Ovary (tissue), 9 donors: Measurements from ENCODE around the gene PLEK2. TPM values are rescaled to one million over a fixed set of nuclear protein-coding genes. Genes with fewer than 3 reads are reported as not detected.

Experiments used
- DNase-seq, 5 donors: peaks; one replicate each; pipeline ENCODE4 v3.0.0-alpha.2; 2019 to 2020
- H3K27ac ChIP-seq, 2 donors: fragments of 200-600 bp; one replicate each; pipeline versions ENCODE4 v1.5.1 to v1.8.0; 2019 to 2022
- H3K27me3 ChIP-seq: fragments of 200-600 bp; one replicate; pipeline ENCODE4 v1.8.0; 2022
- H3K36me3 ChIP-seq: fragments of 200-600 bp; sonication (generic); one replicate; pipeline ENCODE4 v1.5.1; 2019
- H3K4me1 ChIP-seq: one replicate; pipeline ENCODE4 v1.8.1; 2013; ENCODE audit warnings: mild to moderate bottlenecking, moderate library complexity; ENCODE audit not compliant: insufficient read depth
- H3K4me3 ChIP-seq: fragments of 200-600 bp; sonication (generic); one replicate; pipeline ENCODE4 v1.5.1; 2017
- H3K9me3 ChIP-seq, 2 donors: fragments of 200-600 bp in 1 of 2; sonication (generic) in 1 of 2; one replicate each; pipeline versions ENCODE4 v1.5.1 to v1.8.1; 2013 to 2019; ENCODE audit warnings: mild to moderate bottlenecking in 1 of 2, moderate library complexity in 1 of 2
- EP300 ChIP-seq: sonication (generic); formaldehyde crosslinking; IDR thresholded peaks from one replicate; pipeline ENCODE4 v1.6.1; 2017; ENCODE audit warnings: antibody characterized with exemption
- POLR2A ChIP-seq: fragments of 450-650 bp; IDR thresholded peaks from one replicate; pipeline ENCODE4 v1.6.1; 2017; ENCODE audit warnings: antibody characterized with exemption, mild to moderate bottlenecking, moderate library complexity
- WGBS, 3 donors: extraction: QIAGEN DNeasy Blood & Tissue Kit in 1 of 3; methylation state at CpG; one replicate each; pipeline versions ENCODE4 v1.1.5 to v1.1.7; 2013 to 2017; 5-methylcytosine and 5-hydroxymethylcytosine counted together
- intact Hi-C, 4 donors: fragments of 100-400 bp; cut with DNase I; formaldehyde crosslinking; loops; one replicate each; pipeline versions ENCODE4 v1.11.0 to v1.15.1; 2022 to 2023
- polyA plus RNA-seq, 2 donors: library from polyadenylated mRNA; stranded (reverse); fragments of 200-250 nt in 1 of 2; fragments of 350-450 nt in 1 of 2; fragmentation: Illumina TruSeq in 1 of 2; extraction: RNeasy Lipid Tissue Mini Kit (QIAGEN cat#74804) in 1 of 2; gene quantifications; one replicate each; pipeline ENCODE4 v1.2.3, GENCODE V29; 2013 to 2014
- total RNA-seq, 7 donors: library from RNA; depleted of rRNA in 2 of 7; stranded (reverse); fragments of >200 nt in 2 of 7; fragmentation: NEBNext Ultra II Directional in 3 of 7; extraction: Animal tissue kit (Norgen Biotek cat#: 25700) in 3 of 7; gene quantifications; one replicate each; pipeline versions ENCODE4 v1.1.0 to v1.2.4, GENCODE V29; 2016 to 2023
- TF ChIP-seq, protein P1 (sequence below), 3 donors: fragments of 450-650 bp in 2 of 3; fragments of 200-600 bp in 1 of 3; IDR thresholded peaks; one replicate each; pipeline versions ENCODE4 v1.5.1 to v1.8.0; 2016 to 2022; ENCODE audit warnings: antibody characterized with exemption in 3 of 3, mild to moderate bottlenecking in 1 of 3
- donor health status: DM: no; HTN: no; CAD: no; lungs with moderate emphysema.
- donor health status: DM: no; HTN: no; CAD: no.
- donor health status: Bipolar disorder and iron deficiency.
- donor health status: DM: yes; HTN: yes; CAD: no.
- donor health status: DM: no; HTN: no; CAD: no.
- donor health status: DM: yes; HTN: yes; CAD: no.

The PLEK2 gene
- total and polyA plus RNA-seq, 9 donors = 0.43 to 130 (median 1.9) TPM; not detected in 2

DNA sequence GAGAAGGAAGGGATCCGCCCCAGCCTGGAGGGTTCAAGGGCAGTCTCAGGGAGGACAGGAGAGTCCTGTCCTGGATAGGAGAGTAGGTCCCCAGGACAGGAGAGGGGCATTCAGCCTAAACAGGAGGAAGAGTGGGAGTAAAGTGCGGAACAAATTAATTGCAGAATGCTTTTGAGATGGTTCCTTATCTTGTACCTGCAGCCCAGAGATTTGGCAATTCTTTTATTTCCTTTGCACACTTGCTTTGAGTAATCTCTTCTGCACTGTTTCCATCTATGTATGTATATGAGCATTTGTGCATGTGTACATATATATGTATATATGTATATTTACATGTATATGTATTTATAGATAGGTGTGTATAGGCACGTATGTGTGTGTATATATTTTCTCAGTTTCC is 22.7 kb downstream of the PLEK2 start:
- H3K27me3 ChIP-seq = no peaks in the 10 kb centered on the region
- intact Hi-C loops = no loop called here
- 51 to 66% (median 56%) methylated on average over 3 of the region's 3 CpGs for WGBS, 3 donors
- H3K4me3 ChIP-seq = no peak overlapping the region
- H3K4me1 ChIP-seq = no peaks in the 10 kb centered on the region
- H3K9me3 ChIP-seq = no peaks in the 10 kb centered on the region
- no peak for DNase-seq
- no peaks in the 10 kb centered on the region for H3K36me3 ChIP-seq
- no peak for TF ChIP-seq POLR2A
- no peak for TF ChIP-seq EP300
- TF ChIP-seq, protein P1, sequence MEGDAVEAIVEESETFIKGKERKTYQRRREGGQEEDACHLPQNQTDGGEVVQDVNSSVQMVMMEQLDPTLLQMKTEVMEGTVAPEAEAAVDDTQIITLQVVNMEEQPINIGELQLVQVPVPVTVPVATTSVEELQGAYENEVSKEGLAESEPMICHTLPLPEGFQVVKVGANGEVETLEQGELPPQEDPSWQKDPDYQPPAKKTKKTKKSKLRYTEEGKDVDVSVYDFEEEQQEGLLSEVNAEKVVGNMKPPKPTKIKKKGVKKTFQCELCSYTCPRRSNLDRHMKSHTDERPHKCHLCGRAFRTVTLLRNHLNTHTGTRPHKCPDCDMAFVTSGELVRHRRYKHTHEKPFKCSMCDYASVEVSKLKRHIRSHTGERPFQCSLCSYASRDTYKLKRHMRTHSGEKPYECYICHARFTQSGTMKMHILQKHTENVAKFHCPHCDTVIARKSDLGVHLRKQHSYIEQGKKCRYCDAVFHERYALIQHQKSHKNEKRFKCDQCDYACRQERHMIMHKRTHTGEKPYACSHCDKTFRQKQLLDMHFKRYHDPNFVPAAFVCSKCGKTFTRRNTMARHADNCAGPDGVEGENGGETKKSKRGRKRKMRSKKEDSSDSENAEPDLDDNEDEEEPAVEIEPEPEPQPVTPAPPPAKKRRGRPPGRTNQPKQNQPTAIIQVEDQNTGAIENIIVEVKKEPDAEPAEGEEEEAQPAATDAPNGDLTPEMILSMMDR (IDR thresholded peaks at IDR 0.05) = no peak
- no peak overlapping the region for H3K27ac ChIP-seq

DNA sequence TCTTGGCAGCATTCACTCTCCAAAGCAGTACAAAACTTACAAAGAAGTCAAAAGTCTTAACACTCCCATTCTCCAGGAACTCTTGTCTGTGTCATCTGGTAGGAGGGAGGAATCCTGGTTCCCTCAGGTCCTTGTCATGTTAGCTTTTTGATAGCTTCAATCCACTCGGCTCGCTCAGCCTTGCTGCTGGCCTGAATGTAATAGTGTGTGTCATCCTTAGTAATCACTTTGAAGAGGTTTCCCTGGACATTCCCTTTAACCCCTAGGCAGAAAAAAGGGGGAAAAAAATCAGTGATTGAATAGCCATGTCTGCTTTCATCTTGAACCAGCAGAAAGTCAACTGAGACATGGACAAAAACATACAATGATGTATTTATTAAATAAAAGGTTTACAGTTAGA is 24.8 kb downstream of the PLEK2 start:
- no peaks in the 10 kb centered on the region for H3K27me3 ChIP-seq
- H3K4me1 ChIP-seq = no peaks in the 10 kb centered on the region
- TF ChIP-seq, protein P1 (IDR thresholded peaks at IDR 0.05) = no peak
- no peak overlapping the region for H3K27ac ChIP-seq
- DNase-seq = no peak
- H3K9me3 ChIP-seq = no peaks in the 10 kb centered on the region
- intact Hi-C loops = no loop called here
- WGBS, 3 donors = 79 to 80% (median 79%) methylated on average over 2 of the region's 2 CpGs
- H3K4me3 ChIP-seq = no peak overlapping the region
- H3K36me3 ChIP-seq = no peaks in the 10 kb centered on the region

DNA sequence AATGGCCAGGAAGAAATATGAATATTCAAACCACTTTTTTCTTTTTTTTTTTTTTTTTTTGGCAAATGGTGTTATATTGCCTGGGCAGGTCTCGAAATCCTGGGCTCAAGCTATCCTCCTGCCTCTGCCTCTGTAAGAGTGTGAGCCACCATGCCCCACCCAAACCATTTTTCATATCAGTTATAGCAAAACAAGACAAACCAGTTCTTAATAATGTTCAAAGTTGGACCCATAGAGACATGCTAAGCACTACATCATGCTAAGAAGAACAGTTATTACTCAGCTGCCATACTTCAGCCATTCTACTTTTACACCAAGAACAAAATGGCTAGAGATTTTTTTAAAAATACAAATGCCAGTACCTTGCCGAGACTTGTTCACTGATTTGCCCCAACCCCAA is 26.3 kb downstream of the PLEK2 start:
- Histone ChIP-seq H3K27ac (no peak overlapping the region), H3K27me3 (no peaks in the 10 kb centered on the region), H3K4me1 (no peaks in the 10 kb centered on the region), H3K4me3 (no peak overlapping the region), H3K9me3 (no peaks in the 10 kb centered on the region), H3K36me3 (no peaks in the 10 kb centered on the region)
- intact Hi-C loops = no loop called here
- DNase-seq = no peak
- WGBS, 3 donors = 84 to 94% (median 91%) methylated on average over 2 of the region's 2 CpGs
- TF ChIP-seq EP300 (no peak), POLR2A (no peak)
- TF ChIP-seq, protein P1 (IDR thresholded peaks at IDR 0.05) = no peak

DNA sequence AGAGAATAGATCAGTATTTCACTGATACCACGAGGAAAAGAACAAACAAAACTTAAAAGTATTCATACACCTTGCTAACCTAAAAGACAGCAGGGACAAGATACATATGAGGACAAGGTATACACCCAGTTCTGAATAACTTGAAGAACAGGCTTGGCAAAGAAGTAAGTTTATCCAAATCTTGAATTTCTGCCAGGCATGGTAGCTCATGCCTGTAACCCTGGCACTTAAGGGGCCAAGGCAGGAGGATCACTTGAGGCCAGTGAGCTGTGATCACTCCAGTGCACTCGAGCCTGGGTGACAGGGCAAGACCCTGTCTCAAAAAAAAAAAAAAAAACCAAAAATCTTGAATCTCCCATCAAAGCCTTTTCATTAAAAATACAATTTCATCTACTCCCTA is 26.8 kb downstream of the PLEK2 start:
- Histone ChIP-seq H3K36me3 (no peaks in the 10 kb centered on the region), H3K27ac (no peak overlapping the region), H3K27me3 (no peaks in the 10 kb centered on the region), H3K4me1 (no peaks in the 10 kb centered on the region), H3K4me3 (no peak overlapping the region), H3K9me3 (no peaks in the 10 kb centered on the region)
- TF ChIP-seq, protein P1 (IDR thresholded peaks at IDR 0.05) = no peak
- TF ChIP-seq EP300 (no peak), POLR2A (no peak)
- WGBS, 3 donors = 73 to 83% (median 76%) methylated on average over 2 of the region's 2 CpGs
- no peak for DNase-seq
- intact Hi-C loops = no loop called here

DNA sequence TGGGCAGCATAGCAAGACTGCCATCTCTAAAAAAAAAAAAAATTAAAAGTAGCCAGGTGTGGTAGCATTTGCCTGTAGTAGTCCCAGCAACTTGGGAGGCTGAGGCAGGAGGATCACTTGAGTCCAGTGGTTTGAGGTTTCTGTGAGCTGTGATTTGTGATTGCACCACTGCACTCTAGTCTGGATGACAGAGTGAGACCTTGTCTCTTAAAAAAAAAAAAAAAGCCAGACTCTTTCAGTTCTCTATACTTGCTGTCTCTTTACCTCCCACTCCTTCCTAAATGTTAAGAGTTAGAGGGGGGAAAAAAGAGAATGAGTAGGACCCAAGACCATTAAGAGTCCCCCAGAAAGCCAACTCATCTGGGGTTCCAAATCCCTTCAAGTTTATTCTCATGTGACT is 34.0 kb downstream of the PLEK2 start:
- Histone ChIP-seq H3K4me1 (no peaks in the 10 kb centered on the region), H3K4me3 (no peak overlapping the region), H3K27ac (no peak overlapping the region), H3K9me3 (no peaks in the 10 kb centered on the region), H3K27me3 (no peaks in the 10 kb centered on the region), H3K36me3 (no peaks in the 10 kb centered on the region)
- intact Hi-C loops = no loop called here
- TF ChIP-seq POLR2A = no peak
- TF ChIP-seq EP300 = no peak
- TF ChIP-seq, protein P1 (IDR thresholded peaks at IDR 0.05) = no peak
- DNase-seq = no peak
